Neural cell (in vitro differentiated cells): ENCODE data around the gene FETUB.

Source experiments
- EP300 ChIP-seq: fragments of 450-650 bp; conservative IDR thresholded peaks from 2 replicates; pipeline ENCODE4 v1.6.1; 2014; ENCODE audit warnings: antibody characterized with exemption, mild to moderate bottlenecking, moderate library complexity; ENCODE audit not compliant: poor library complexity, severe bottlenecking
- EZH2 ChIP-seq: fragments of 200-600, 300-800 bp; shearing (Covaris generic), sonication (generic); IDR thresholded peaks from 2 replicates; pipeline ENCODE4 v1.6.1; 2014; ENCODE audit warnings: antibody characterized with exemption, low read length, borderline replicate concordance, mild to moderate bottlenecking; ENCODE audit not compliant: insufficient read depth, poor library complexity, severe bottlenecking
- MXI1 ChIP-seq: fragments of 450-650 bp; conservative IDR thresholded peaks from 2 replicates; pipeline ENCODE4 v1.6.1; 2014; ENCODE audit warnings: antibody characterized with exemption, mild to moderate bottlenecking; ENCODE audit not compliant: poor library complexity, severe bottlenecking
- POLR2AphosphoS5 ChIP-seq: IDR thresholded peaks from 2 replicates; pipeline ENCODE4 v1.6.1; 2012
- RAD21 ChIP-seq: fragments of 450-650 bp; conservative IDR thresholded peaks from 2 replicates; pipeline ENCODE4 v1.6.1; 2014; ENCODE audit warnings: antibody characterized with exemption, mild to moderate bottlenecking, moderate library complexity
- SMC3 ChIP-seq: fragments of 450-650 bp; conservative IDR thresholded peaks from 2 replicates; pipeline ENCODE4 v1.6.1; 2014; ENCODE audit warnings: antibody characterized with exemption, mild to moderate bottlenecking, moderate library complexity; ENCODE audit not compliant: poor library complexity
- TAF1 ChIP-seq: IDR thresholded peaks from 2 replicates; pipeline ENCODE4 v1.6.1; 2012; ENCODE audit warnings: low read depth
- TF ChIP-seq, protein P1 (sequence below): IDR thresholded peaks from 2 replicates; pipeline ENCODE4 v1.6.1; 2012; ENCODE audit warnings: borderline replicate concordance
- TF ChIP-seq, protein P2 (sequence below): fragments of 450-650 bp; IDR thresholded peaks from 2 replicates; pipeline ENCODE4 v1.5.1; 2014; ENCODE audit warnings: antibody characterized with exemption, mild to moderate bottlenecking, moderate library complexity; ENCODE audit not compliant: poor library complexity, severe bottlenecking

GRCh38 chr3:186643493-186643892 lies 3.3 kb downstream of the FETUB start:
- TF ChIP-seq, protein P1, sequence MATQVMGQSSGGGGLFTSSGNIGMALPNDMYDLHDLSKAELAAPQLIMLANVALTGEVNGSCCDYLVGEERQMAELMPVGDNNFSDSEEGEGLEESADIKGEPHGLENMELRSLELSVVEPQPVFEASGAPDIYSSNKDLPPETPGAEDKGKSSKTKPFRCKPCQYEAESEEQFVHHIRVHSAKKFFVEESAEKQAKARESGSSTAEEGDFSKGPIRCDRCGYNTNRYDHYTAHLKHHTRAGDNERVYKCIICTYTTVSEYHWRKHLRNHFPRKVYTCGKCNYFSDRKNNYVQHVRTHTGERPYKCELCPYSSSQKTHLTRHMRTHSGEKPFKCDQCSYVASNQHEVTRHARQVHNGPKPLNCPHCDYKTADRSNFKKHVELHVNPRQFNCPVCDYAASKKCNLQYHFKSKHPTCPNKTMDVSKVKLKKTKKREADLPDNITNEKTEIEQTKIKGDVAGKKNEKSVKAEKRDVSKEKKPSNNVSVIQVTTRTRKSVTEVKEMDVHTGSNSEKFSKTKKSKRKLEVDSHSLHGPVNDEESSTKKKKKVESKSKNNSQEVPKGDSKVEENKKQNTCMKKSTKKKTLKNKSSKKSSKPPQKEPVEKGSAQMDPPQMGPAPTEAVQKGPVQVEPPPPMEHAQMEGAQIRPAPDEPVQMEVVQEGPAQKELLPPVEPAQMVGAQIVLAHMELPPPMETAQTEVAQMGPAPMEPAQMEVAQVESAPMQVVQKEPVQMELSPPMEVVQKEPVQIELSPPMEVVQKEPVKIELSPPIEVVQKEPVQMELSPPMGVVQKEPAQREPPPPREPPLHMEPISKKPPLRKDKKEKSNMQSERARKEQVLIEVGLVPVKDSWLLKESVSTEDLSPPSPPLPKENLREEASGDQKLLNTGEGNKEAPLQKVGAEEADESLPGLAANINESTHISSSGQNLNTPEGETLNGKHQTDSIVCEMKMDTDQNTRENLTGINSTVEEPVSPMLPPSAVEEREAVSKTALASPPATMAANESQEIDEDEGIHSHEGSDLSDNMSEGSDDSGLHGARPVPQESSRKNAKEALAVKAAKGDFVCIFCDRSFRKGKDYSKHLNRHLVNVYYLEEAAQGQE: no peak
- TF ChIP-seq TAF1 (no peak), EZH2 (no peak), POLR2AphosphoS5 (no peak), EP300 (no peak), SMC3 (no peak), RAD21 (no peak), MXI1 (no peak)
- TF ChIP-seq, protein P2, sequence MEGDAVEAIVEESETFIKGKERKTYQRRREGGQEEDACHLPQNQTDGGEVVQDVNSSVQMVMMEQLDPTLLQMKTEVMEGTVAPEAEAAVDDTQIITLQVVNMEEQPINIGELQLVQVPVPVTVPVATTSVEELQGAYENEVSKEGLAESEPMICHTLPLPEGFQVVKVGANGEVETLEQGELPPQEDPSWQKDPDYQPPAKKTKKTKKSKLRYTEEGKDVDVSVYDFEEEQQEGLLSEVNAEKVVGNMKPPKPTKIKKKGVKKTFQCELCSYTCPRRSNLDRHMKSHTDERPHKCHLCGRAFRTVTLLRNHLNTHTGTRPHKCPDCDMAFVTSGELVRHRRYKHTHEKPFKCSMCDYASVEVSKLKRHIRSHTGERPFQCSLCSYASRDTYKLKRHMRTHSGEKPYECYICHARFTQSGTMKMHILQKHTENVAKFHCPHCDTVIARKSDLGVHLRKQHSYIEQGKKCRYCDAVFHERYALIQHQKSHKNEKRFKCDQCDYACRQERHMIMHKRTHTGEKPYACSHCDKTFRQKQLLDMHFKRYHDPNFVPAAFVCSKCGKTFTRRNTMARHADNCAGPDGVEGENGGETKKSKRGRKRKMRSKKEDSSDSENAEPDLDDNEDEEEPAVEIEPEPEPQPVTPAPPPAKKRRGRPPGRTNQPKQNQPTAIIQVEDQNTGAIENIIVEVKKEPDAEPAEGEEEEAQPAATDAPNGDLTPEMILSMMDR: no peak
